Renal cortical epithelial cell (primary cell): ENCODE data around the gene HDAC8. TPM values are rescaled to one million over a fixed set of nuclear protein-coding genes. Genes with fewer than 3 reads are reported as not detected.

ENCODE experiments used
- DNase-seq: peaks from one replicate; pipeline ENCODE4 v3.0.0-alpha.2; 2011; ENCODE audit warnings: low read depth
- total RNA-seq: library from RNA; depleted of rRNA; stranded (reverse); fragments of >200 nt; gene quantifications from 2 replicates; pipeline ENCODE4 v1.2.3, GENCODE V29; 2014

The HDAC8 gene
- total RNA-seq, 1 donor from 2014 or later: 48.0 TPM

- DNase-seq: peak; percentile 13
Observed at GRCh38 chrX:72297953-72298730, 274.5 kb downstream of the HDAC8 start.

DNA sequence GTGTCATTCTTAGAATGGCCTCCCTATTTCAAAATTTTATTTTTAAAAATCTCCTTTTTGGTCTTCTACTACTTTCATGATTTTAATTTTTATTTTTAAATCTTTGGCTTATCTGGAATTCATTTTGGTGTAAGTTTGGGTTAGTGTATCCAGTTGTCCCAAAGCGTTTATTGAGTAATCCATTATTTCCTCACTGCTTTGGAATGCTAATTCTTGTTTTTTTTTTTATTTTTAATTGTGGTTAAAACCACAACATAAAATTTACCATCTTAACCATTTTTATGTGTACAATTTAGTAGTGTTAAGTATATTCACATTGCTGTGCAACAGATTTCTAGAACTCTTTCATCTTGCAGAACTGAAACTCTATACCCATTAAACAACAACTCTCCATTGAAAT lies 275.7 kb downstream of the HDAC8 start:
- DNase-seq: no peak

DNA sequence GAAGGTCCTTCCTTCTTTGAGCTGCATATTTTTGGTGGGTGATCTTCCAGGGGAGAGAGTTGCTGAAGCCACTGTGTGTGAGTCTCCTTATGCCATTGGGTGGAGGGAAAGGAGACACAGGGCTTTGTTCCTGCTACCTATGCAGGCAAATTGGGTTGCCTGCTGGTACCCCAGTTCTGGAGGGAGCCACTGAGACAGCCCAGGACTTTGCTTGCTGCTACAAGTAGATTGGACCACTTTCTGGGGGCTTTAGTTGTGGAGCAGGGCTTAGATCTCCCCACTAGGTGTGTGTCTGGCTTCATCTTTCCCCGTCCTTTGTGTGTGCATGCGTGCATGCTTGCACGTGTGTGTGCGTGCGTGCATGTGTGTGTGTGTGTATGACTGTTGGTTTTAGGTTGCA lies 276.9 kb downstream of the HDAC8 start:
- DNase-seq: no peak

GRCh38 chrX:72294497-72294896 lies 278.1 kb downstream of the HDAC8 start:
- no peak for DNase-seq

GRCh38 chrX:72282302-72282701 lies 290.3 kb downstream of the HDAC8 start:
- DNase-seq: no peak

DNA sequence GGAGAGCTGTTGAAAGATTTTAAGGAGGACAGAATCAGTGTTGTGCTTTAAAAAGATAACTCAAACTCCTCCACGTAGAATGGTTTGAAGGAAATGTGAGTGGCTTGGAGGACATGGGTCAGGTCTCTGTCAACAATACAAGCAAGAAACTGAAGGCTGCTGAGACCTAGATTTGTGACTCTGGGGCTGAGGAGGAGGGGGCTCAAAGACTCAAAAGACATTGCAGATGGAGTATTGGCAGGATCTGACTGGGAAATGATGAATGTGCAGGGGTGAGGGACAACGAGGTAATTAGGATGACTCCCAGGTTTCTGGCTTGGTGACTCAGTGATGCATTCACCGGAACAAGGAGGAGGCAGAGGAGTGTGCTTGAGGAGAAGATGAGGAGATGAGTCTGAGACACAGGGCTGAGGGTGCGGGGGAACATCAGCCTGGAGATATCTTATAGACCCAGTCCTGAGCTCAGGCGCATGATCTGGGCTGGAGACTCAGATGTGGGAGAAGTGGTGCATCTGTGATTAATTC lies 292.3 kb downstream of the HDAC8 start:
- peak; percentile 53 for DNase-seq

Other genes with a start within 250 kb of the HDAC8 start
- 4.0 and 8.0 TPM in 2 replicates for gene PHKA1, start 141.5 kb upstream of the HDAC8 start, total RNA-seq
- 0.20 TPM in 1 of 2 replicates, not detected in the other for gene DMRTC1B, start 204.0 kb upstream of the HDAC8 start, total RNA-seq
- gene FAM236B, start 209.8 kb upstream of the HDAC8 start, total RNA-seq: not detected in 2 replicates
- not detected in 2 replicates for gene FAM236D, start 235.4 kb upstream of the HDAC8 start, total RNA-seq